ENCODE data around the gene TRAPPC6A. TPM values are rescaled to one million over a fixed set of nuclear protein-coding genes. Genes with fewer than 3 reads are reported as not detected.
A peak's percentile ranks its signal among the peaks of the same experiment; 100 is the strongest.

TRAPPC6A gene
- total RNA-seq, 1 donor from 2014 or later = 33.8 TPM

- TF ChIP-seq CTCF (IDR thresholded peaks at IDR 0.05; ENCODE audit: insufficient read depth, low read length, poor library complexity, severe bottlenecking) = peak; percentile 29
- peak within 1 kb of the TSS; percentile 82 for H3K4me3 ChIP-seq (ENCODE audit: low read depth, low read length)
- DNase-seq (ENCODE audit: low read depth) = peak; percentile 100
- H3K36me3 ChIP-seq (ENCODE audit: control insufficient read depth, insufficient read depth, low read length) = no peaks in the 10 kb centered on the region
- H3K27me3 ChIP-seq (ENCODE audit: control insufficient read depth, insufficient read depth, low read length) = no peaks in the 10 kb centered on the region
Measured at GRCh38 chr19:45178262-45179071, 430 bp upstream of the TRAPPC6A start, which contains the start of gene BLOC1S3. TSS of gene BLOC1S3 (plus strand) at chr19:45178784. CDS start at chr19:45179297, 513 bp downstream.

GRCh38 chr19:45175515-45176345, 2.3 kb downstream of the TRAPPC6A start:
- Histone ChIP-seq H3K36me3 (ENCODE audit: control insufficient read depth, insufficient read depth, low read length) (no peaks in the 10 kb centered on the region), H3K4me3 (ENCODE audit: low read depth, low read length) (no peak overlapping the region), H3K27me3 (ENCODE audit: control insufficient read depth, insufficient read depth, low read length) (no peaks in the 10 kb centered on the region)
- DNase-seq (ENCODE audit: low read depth) = no peak
- TF ChIP-seq CTCF (IDR thresholded peaks at IDR 0.05; ENCODE audit: insufficient read depth, low read length, poor library complexity, severe bottlenecking) = no peak

GRCh38 chr19:45173816-45174215, 4.2 kb downstream of the TRAPPC6A start:
- DNase-seq (ENCODE audit: low read depth) = peak; percentile 96
- no peak for TF ChIP-seq CTCF (IDR thresholded peaks at IDR 0.05; ENCODE audit: insufficient read depth, low read length, poor library complexity, severe bottlenecking)

GRCh38 chr19:45172611-45173208, 5.3 kb downstream of the TRAPPC6A start:
- Histone ChIP-seq H3K36me3 (ENCODE audit: control insufficient read depth, insufficient read depth, low read length) (no peaks in the 10 kb centered on the region), H3K4me3 (ENCODE audit: low read depth, low read length) (no peak overlapping the region), H3K27me3 (ENCODE audit: control insufficient read depth, insufficient read depth, low read length) (no peaks in the 10 kb centered on the region)
- no peak for TF ChIP-seq CTCF (IDR thresholded peaks at IDR 0.05; ENCODE audit: insufficient read depth, low read length, poor library complexity, severe bottlenecking)
- no peak for DNase-seq (ENCODE audit: low read depth)

More at GRCh38 chr19:45173816-45174215, 4.2 kb downstream of the TRAPPC6A start:
- Histone ChIP-seq H3K36me3 (ENCODE audit: control insufficient read depth, insufficient read depth, low read length) (no peaks in the 10 kb centered on the region), H3K27me3 (ENCODE audit: control insufficient read depth, insufficient read depth, low read length) (no peaks in the 10 kb centered on the region), H3K4me3 (ENCODE audit: low read depth, low read length) (no peak overlapping the region)

GRCh38 chr19:45172173-45172572, 5.9 kb downstream of the TRAPPC6A start:
- no peak for DNase-seq (ENCODE audit: low read depth)
- H3K36me3 ChIP-seq (ENCODE audit: control insufficient read depth, insufficient read depth, low read length) = no peaks in the 10 kb centered on the region
- TF ChIP-seq CTCF (IDR thresholded peaks at IDR 0.05; ENCODE audit: insufficient read depth, low read length, poor library complexity, severe bottlenecking) = no peak
- H3K27me3 ChIP-seq (ENCODE audit: control insufficient read depth, insufficient read depth, low read length) = no peaks in the 10 kb centered on the region
- no peak overlapping the region for H3K4me3 ChIP-seq (ENCODE audit: low read depth, low read length)

Measured in kidney epithelial cell (primary cell).